Measurements from ENCODE around the gene CACNA2D1.

Gene CACNA2D1

GRCh38 chr7:82079527-82079926, 364.1 kb downstream of the CACNA2D1 start:
- no peak overlapping the region for H3K4me2 ChIP-seq
- no peaks in the 10 kb centered on the region for H3K9me3 ChIP-seq
- no peak overlapping the region for H3K27ac ChIP-seq
- no peaks in the 10 kb centered on the region for H3K4me1 ChIP-seq
- H3K36me3 ChIP-seq: no peaks in the 10 kb centered on the region
- H3K9ac ChIP-seq: no peak overlapping the region
- H4K20me1 ChIP-seq: no peaks in the 10 kb centered on the region
- TF ChIP-seq Cebpa-rat (IDR thresholded peaks at IDR 0.05): no peak
- H3K27me3 ChIP-seq: no peaks in the 10 kb centered on the region
- H3K4me3 ChIP-seq: no peak overlapping the region

GRCh38 chr7:82078807-82079206, 364.8 kb downstream of the CACNA2D1 start:
- no peak for TF ChIP-seq Cebpa-rat (IDR thresholded peaks at IDR 0.05)
- H3K9ac ChIP-seq: no peak overlapping the region
- no peaks in the 10 kb centered on the region for H3K9me3 ChIP-seq
- H3K4me2 ChIP-seq: no peak overlapping the region
- no peaks in the 10 kb centered on the region for H4K20me1 ChIP-seq
- no peaks in the 10 kb centered on the region for H3K4me1 ChIP-seq
- H3K27ac ChIP-seq: no peak overlapping the region
- no peaks in the 10 kb centered on the region for H3K27me3 ChIP-seq
- H3K4me3 ChIP-seq: no peak overlapping the region
- H3K36me3 ChIP-seq: no peaks in the 10 kb centered on the region

GRCh38 chr7:82071468-82071867, 372.1 kb downstream of the CACNA2D1 start:
- H3K9ac ChIP-seq: no peak overlapping the region
- H3K4me3 ChIP-seq: no peak overlapping the region
- no peaks in the 10 kb centered on the region for H3K27me3 ChIP-seq
- no peak overlapping the region for H3K27ac ChIP-seq
- H3K9me3 ChIP-seq: no peaks in the 10 kb centered on the region
- no peaks in the 10 kb centered on the region for H3K4me1 ChIP-seq
- H3K4me2 ChIP-seq: no peak overlapping the region
- no peaks in the 10 kb centered on the region for H3K36me3 ChIP-seq
- no peak for TF ChIP-seq Cebpa-rat (IDR thresholded peaks at IDR 0.05)
- no peaks in the 10 kb centered on the region for H4K20me1 ChIP-seq

- no peak for TF ChIP-seq Cebpa-rat (IDR thresholded peaks at IDR 0.05)
- Histone ChIP-seq H3K27me3 (no peaks in the 10 kb centered on the region), H4K20me1 (no peaks in the 10 kb centered on the region), H3K4me3 (no peak overlapping the region), H3K4me2 (no peak overlapping the region), H3K36me3 (no peaks in the 10 kb centered on the region), H3K4me1 (no peaks in the 10 kb centered on the region), H3K9ac (no peak overlapping the region), H3K9me3 (no peaks in the 10 kb centered on the region), H3K27ac (no peak overlapping the region)
These were observed 375.8 kb downstream of the CACNA2D1 start for GRCh38 chr7:82067628-82068264.

- Histone ChIP-seq H3K4me1 (no peaks in the 10 kb centered on the region), H3K4me3 (no peak overlapping the region), H3K9ac (no peak overlapping the region), H4K20me1 (no peaks in the 10 kb centered on the region), H3K9me3 (no peaks in the 10 kb centered on the region), H3K27me3 (no peaks in the 10 kb centered on the region), H3K36me3 (no peaks in the 10 kb centered on the region), H3K27ac (no peak overlapping the region), H3K4me2 (no peak overlapping the region)
- no peak for TF ChIP-seq Cebpa-rat (IDR thresholded peaks at IDR 0.05)
These were observed 386.1 kb downstream of the CACNA2D1 start for GRCh38 chr7:82057476-82057875.

GRCh38 chr7:82056282-82056681, 387.3 kb downstream of the CACNA2D1 start:
- Histone ChIP-seq H3K9ac (no peak overlapping the region), H4K20me1 (no peaks in the 10 kb centered on the region), H3K27ac (no peak overlapping the region), H3K9me3 (no peaks in the 10 kb centered on the region), H3K4me1 (no peaks in the 10 kb centered on the region), H3K27me3 (no peaks in the 10 kb centered on the region), H3K4me3 (no peak overlapping the region), H3K36me3 (no peaks in the 10 kb centered on the region), H3K4me2 (no peak overlapping the region)
- no peak for TF ChIP-seq Cebpa-rat (IDR thresholded peaks at IDR 0.05)

- Histone ChIP-seq H3K27me3 (no peaks in the 10 kb centered on the region), H3K9ac (no peak overlapping the region), H3K27ac (no peak overlapping the region), H3K9me3 (no peaks in the 10 kb centered on the region), H3K4me2 (no peak overlapping the region), H3K4me3 (no peak overlapping the region), H4K20me1 (no peaks in the 10 kb centered on the region), H3K4me1 (no peaks in the 10 kb centered on the region), H3K36me3 (no peaks in the 10 kb centered on the region)
- TF ChIP-seq Cebpa-rat (IDR thresholded peaks at IDR 0.05): no peak
These were observed 389.0 kb downstream of the CACNA2D1 start for GRCh38 chr7:82054544-82054943.

GRCh38 chr7:82053453-82054032, 390.0 kb downstream of the CACNA2D1 start:
- Histone ChIP-seq H3K9me3 (no peaks in the 10 kb centered on the region), H3K4me1 (no peaks in the 10 kb centered on the region), H3K4me2 (no peak overlapping the region), H3K4me3 (no peak overlapping the region), H3K36me3 (no peaks in the 10 kb centered on the region), H4K20me1 (no peaks in the 10 kb centered on the region), H3K9ac (no peak overlapping the region), H3K27me3 (no peaks in the 10 kb centered on the region), H3K27ac (no peak overlapping the region)
- no peak for TF ChIP-seq Cebpa-rat (IDR thresholded peaks at IDR 0.05)

- Histone ChIP-seq H3K4me2 (no peak overlapping the region), H3K9ac (no peak overlapping the region), H3K27me3 (no peaks in the 10 kb centered on the region), H3K27ac (no peak overlapping the region), H3K9me3 (no peaks in the 10 kb centered on the region), H3K36me3 (no peaks in the 10 kb centered on the region), H3K4me3 (no peak overlapping the region), H3K4me1 (no peaks in the 10 kb centered on the region), H4K20me1 (no peaks in the 10 kb centered on the region)
- TF ChIP-seq Cebpa-rat (IDR thresholded peaks at IDR 0.05): no peak
These were observed 392.0 kb downstream of the CACNA2D1 start for GRCh38 chr7:82051601-82052000.

- Histone ChIP-seq H4K20me1 (no peaks in the 10 kb centered on the region), H3K4me1 (no peaks in the 10 kb centered on the region), H3K9ac (no peak overlapping the region), H3K9me3 (no peaks in the 10 kb centered on the region), H3K4me2 (no peak overlapping the region), H3K36me3 (no peaks in the 10 kb centered on the region), H3K27me3 (no peaks in the 10 kb centered on the region), H3K4me3 (no peak overlapping the region), H3K27ac (no peak overlapping the region)
- no peak for TF ChIP-seq Cebpa-rat (IDR thresholded peaks at IDR 0.05)
These were observed 392.8 kb downstream of the CACNA2D1 start for GRCh38 chr7:82050792-82051191.

Data from BLaER1 (cell line).